DMS 273 treated with DMSO at 0.1 percent for 48 hours (cell line): ENCODE measurements around the gene CORO2B.
"Not testable (repeated sequence)": the region's sequence is repeated elsewhere in the genome, so short reads cannot be mapped to it uniquely, and the experiment has no call there.

Experiments
- DNase-seq: peaks from one replicate; lab custom pipeline; 2025; lab: John Stamatoyannopoulos, UW

Gene CORO2B

DNA sequence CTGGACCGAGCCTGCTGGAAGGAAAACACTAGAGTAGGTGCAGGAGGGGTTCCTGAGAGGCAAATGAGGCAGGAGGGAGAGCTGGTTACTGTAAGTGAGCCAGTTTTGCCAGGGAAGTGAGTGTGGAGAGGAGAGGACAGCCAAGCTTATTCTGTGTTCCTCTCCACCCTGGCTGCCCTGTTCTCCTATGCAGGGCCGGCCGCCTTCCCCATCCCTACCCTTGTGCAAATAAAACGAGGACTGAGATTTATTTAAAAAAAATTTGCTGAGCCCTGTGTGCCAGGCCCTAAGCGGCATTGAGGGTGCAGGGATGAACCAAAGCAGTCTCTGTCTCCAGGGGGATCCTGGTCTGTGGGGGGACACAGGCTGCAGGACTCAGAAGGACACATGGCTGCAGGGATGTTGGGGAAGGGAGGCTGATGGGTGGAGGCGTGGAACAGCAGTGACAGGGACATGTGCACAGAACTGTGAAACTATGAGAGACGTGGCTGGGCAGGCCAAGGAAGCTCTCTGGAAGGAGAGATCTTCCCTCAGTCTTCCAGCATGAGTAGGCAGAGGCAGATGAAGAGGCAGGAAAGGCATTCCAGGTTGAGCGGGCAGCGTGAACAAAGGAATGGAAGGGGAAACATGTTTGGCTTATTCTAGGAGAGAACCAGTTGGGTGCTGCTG lies 12.1 kb downstream of the CORO2B start:
- DNase-seq, result no peak

DNA sequence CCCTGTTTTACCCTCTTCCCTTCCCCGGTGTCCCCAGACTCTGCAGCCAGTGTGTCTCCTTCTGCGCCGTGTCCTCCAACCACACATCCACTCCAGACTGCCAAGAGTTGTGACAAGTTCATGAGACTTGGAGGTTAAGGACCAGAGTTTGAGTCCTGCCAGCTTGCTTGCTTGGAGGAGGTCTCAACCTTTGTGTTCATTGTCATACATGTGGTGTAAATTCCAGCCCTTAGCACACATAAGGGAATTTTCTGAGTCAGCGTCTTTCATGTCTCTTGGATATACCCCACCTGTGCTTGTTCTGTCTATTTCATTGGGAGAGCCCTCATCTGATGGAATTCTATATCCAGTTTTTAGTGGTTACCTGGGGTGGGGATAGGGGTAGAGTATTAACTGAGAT lies 13.3 kb downstream of the CORO2B start:
- no peak for DNase-seq

DNA sequence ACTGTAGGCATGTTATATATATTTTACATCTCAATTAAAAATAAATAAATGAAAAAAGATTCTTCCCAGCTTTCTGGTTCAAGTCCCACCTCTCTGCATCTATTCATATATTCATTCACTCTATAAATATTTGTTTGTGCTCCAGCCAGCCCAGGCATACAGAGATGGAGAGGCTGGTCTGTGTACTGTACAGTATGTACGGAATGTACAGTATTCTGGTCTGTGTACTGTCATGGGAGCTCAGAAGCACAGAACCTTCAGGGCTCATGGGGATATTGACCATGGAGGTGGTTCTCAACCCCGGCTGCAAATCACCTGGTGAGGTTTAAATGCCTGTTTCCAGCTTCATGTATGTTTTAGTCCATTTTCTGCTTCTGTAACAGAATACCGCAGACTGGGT lies 13.8 kb downstream of the CORO2B start:
- no peak for DNase-seq

DNA sequence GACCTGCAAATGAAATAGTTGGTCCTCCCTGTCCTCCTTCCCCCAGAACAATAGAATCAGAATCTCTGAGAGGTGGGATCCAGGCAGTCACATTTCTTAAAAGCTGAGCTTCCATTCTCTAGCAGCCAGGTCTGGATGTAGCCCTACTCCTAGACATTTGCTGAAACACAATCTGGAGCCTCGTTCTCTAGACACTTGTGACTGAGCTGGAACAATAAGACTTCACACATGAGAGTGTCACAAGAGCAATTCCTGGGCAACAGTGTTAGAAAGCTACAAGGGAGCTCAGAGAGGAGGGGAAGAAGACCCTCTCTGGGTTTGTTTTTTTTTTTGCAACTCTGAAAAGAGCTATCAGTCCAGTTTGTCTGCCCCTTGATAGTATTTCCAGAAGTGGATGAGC lies 14.5 kb downstream of the CORO2B start:
- no peak for DNase-seq

DNA sequence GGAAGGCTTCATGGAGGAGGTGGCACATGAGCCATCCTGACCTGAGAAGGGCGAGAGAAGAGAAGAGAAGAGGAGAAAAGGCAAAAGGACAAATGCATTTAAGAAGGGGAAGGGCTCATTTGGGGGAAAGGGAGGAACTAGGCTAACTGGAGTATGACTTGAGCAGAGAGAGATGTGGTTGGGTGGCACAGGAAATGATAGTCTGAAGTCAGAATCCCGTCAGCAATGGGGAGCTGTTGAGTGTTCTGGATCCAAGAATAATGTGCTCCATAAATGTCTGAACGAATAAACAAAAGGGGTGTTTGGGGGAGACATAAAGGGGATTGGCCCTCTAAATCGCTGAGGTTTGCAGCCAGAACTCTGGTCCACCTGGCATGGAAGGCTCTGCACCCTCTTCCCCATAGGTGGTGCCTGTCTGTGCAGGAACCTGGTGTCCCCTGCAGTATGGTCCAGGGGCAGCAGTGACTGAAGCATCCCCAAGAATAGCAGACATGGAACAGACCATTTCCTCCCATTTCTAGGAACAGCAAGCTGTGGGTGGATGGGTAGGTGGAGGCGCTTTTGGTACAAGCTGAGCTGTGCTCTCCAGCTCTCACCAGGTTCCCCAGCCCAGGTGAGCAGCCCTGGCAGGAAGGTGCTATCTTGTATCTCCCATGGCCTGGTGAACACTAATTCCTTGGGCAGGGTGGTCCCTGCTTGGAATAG lies 15.2 kb downstream of the CORO2B start:
- DNase-seq, result no peak

DNA sequence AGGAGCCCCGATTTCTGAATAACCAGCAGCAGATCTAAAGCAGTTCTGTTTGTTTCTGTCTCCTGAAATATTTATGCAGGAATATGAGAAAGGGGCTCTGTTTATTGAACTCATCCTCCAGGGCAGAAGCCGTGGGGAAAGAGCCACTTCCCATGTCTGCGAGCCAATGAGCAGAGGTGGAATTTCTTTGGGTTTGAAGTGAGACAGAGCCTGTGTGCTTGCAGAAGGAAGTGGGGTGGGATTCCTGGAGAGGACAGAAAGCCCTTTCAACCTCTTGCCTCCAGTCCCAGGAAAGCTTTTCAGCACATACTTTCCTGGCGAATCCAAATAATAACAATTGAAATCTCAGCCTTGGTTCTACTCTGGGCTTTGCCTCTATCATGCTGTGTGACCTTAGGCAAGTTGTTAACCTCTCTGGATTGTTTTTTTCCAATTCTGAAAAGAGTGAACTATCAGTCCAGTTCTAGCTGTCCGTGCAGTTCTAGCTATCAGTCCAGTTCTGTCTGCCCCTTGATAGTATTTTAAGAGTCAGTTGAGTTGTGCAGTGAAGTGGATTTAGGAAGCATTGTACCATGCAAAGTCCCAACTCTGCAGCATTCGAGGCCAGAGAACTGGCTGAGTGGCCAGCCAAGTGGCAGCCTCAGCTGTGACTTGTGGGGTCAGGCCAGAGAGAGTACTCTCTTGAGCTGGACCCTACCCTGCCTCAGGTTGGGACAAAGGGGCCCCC lies 15.9 kb downstream of the CORO2B start:
- no peak for DNase-seq

DNA sequence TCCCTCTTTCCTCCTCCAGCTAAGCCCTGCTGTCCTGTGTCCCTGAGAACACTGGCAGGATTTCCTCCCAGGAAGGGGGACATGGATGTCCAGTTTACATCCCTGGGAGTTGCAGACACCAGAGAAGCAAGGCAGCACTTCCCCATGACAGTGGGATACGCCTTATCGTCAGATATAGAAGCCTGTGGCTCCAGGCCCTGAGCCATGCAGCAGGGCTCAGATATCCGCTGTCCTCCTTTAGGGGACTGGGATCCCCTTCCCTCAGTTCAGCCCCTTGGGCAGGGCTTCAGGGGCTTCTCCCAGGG lies 16.4 kb downstream of the CORO2B start:
- no peak for DNase-seq

DNA sequence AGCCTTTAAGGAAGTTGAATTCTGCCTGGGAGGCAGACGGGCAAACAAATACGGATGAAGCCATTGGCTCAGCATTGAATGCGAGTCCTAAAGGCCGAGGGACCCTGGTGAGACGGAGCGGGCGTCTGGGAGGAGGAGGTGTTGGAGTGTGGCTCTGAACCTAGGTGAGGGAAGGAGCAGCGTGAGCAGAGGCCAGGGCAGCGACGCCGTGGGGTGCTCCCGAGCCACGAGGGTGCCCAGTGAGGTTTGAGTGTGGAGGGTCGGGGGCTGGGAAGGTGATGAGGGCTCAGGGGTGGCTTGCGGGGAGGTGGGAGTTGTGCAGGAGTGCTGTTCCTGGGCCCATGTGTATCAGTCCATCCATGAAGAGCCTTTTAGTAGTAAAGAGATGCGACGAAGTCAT lies 17.0 kb downstream of the CORO2B start:
- no peak for DNase-seq

DNA sequence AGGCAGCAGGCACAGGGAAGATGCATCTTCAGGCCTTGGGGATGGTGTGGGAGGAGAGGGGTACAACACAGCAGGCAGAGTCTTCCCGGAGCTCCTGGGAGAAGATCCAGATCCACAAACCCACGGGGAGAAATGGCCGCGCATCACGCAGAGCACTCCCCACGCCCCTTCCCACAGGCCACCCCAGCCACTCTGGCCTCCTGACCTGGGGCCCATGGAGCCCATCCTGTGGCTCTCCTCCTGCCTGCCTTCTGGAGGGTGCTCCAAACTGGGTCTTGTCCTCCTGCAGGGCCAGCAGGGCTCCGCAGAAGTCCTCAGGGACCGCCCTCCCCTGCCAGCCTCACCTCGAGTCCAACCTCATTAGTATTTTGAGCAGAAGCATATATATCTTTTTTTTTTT lies 17.9 kb downstream of the CORO2B start:
- DNase-seq, result no peak

DNA sequence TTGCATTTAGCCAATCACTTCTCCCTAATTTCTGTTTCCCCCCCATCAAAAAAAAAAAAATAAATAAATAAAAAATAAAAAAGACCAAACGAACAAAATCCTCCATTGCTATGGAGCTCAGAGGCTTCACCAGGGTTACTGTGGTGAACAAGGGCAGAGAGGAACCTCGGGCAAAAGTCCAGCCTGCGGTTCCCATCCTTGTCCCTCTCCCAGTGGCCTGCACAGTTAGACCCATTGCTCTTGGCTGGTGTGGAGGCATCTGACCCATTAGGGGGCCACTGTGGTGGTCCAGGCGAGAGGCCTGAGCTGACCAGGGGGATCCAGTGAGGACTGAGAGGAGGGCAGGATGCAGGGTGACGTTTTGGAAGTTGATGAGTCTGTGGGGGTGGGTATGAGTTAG lies 18.8 kb downstream of the CORO2B start:
- no peak for DNase-seq

DNA sequence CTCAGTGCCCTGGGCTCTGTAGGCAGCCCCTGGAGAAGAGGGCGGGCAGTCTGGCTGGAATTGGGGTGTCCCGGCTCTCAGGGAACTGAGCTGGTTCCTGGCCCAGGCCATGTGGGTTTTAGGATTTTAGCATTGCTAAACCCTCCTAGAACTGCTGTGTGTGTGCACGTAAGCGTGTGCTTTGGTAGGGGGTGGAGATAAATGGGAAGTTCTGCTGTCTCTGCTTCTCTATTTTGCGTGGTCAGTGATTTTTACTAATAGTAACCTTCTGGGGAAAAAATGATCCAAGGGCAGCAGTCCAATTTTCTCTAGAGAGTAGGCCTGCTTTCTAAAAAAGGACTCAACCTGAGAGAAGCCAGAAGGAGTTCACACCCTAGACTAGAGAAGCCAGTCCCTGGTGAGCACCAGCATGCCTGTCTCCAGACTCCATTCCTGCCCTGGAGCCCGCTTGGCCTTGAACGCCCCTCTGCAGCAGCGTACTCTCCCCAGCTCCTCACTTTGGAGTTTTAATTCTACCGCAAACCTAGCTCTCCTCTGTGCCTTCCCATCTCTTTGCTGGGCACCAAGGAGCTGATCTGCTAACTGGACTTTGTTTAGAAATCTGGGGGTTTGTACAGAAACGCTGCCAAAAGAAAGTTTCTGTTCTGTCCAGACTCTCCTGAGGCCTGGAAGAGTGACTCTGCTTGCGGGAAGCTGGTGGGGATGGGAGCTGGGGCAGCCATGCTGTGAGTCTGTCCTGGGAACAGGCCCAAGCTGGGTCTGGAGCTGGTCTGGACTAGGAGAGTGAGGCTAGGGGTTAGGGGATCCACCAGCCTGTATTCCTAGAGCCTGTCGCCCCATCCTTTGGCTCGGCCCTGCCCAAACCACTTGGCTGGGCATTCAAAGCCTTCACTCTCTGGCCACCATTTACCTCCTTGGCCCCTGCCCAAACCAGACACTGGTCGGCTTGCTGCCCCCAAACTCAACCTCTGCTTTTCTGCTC lies 19.7 kb downstream of the CORO2B start:
- DNase-seq, result no peak

DNA sequence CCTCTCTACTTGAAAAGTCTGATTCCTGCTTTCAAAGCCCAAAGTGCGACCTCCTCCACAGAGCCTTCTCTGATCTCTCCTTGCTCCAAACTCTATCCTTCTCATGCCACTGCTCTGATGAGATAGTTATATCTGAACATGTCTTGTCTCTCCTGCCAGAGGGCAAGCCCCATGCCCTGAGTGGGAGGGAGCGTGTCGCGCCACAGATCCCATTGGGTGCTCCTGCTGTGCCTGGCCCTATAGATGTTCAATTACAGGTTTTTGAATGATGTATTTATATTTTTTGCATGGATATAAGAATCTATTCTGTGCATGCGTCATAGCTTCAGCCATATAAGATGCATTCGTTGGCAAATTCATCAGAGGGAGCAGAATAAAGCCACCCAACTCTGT lies 20.4 kb downstream of the CORO2B start:
- no peak for DNase-seq

DNA sequence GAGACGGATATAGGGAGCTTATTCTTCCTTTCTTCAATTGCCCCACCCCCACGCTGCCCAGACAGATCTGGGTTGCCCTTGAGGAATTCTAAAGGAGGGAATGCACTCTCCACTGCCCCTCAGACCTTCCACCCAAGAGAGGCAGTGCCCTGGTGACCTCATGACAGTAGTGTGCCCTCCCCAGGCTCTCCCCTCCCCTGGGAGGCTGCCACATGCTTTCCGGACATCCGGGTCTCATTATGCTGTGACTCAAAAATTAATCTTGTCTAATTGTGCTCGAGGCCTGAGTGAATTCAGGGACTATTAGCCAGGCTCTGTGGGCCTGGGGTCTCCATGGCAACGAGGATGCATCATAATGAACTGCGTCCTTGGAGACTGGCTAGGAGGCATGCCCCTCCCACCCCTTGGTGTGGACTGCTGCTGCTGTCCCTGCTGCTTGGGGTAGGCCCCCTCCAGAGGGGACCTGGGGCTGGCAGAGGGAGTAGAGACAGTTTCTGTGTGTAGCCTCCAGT lies 20.8 kb downstream of the CORO2B start:
- DNase-seq, result no peak

DNA sequence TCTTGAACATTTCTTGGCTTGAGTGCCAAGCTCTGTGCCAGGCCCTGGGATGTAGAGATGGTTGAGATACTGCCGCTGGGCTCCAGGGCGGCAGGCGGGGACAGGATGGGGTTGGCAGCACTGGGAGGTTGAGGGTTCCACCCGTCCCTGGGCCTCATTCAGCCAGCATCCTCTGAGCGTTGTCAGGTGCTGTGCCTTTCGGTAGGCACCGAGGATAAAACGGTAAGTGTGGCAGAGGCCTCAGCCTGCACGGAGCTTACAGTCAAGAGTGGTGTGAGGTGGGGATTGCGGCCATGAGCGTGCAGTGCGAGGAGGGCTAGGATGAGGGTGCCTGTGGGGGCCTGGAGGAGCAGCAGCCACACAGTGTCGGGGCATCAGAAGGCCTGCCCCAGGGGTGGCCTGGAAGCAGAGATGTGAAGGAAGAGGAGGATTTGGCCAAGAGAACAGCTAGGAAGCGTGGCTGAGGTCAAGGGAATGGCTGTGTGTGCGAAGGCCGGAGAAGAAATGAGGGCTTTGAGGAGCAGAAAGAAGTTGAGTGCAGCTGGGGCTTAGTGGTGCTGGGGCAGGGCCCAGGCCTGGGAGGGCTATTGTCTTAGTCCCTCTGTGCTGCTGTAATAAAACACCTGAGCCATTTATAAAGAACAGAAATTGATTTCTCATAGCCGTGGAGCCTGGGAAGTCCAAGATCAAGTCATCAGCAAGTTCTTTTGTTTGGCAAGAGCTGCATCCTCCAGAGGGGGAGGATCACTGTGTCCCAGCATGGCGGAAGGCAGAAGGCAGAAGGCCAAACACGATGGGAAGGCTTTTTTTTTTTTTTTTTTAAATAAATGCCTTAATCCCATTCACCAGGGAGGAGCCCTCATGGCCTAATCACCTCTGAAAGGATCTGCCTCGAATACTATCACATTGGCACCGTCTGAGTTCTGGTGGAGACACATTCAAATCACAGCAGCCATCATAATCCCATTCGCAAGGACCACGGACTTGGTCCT lies 22.7 kb downstream of the CORO2B start:
- DNase-seq, result no peak

DNA sequence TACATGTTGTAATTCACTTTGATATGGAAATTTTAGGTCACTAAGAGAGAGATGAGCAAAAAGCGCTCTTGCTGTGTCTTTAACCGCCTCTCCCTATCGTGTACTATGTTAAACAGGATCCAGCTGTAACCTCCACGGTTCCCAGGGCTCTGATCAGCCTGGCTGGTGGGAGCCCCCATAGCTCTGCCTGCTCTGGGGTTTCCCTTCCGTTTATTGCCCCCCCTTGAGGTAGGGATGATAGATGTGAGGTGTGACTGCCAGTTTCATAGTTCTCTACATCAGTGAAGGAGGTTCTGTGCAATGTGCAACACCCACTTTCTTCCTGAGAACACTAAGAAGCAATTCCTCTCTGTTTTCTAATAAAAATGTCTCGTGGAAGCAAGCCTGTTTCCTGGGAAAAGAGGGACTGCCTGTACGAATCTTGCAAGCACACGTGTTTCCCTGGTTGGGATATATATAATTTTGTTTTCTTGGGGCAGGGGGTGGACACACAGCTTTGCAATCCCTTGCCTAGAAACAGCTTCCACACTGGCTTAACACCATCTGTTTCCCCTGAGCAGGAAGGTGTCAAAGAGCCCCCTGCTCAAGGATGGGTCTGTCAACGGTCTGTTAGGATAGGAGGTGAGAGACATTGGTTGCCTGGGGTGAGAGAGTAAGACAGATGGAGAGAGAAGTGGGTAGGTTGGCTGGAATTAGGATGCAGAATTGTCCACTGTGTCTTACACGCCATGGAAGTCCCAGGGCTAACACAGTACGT lies 23.8 kb downstream of the CORO2B start:
- DNase-seq, result no peak

DNA sequence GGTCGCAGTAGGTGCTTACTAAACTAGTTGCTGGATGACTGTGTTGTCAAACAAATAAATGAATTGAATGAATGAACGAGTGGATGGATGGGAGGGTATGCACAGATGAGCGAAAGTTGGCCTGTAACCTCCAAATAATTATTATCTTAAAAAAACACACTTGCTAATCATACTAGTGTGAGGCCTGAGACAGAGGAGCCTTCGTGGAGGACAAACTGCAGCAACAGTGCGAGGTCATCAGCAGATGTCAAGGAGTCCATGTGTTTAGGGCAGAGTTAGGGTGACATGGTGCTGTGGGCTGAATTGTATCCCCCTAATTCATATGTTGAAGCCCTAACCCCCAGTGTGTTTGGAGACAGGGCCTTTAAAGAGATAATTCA lies 24.4 kb downstream of the CORO2B start:
- no peak for DNase-seq

DNA sequence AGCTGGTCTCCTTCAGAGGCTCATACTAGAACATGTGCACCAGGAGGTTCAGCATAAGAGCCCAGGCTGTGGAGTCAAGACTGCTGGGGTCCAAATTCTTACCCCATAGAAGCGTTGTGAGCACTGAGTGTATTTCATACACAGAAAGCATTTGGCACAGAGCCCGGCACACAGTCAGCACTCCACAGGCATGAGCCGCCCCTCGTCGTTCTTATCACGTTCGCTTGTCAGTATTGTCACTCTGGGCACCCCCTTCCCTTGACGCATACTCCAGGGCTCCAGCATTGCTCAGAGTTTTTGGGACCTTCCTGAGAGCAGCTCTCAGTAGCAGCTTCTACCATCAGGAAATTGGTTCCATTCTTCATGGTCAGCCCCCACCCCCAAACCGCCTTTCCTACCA lies 25.2 kb downstream of the CORO2B start:
- DNase-seq, result no peak

DNA sequence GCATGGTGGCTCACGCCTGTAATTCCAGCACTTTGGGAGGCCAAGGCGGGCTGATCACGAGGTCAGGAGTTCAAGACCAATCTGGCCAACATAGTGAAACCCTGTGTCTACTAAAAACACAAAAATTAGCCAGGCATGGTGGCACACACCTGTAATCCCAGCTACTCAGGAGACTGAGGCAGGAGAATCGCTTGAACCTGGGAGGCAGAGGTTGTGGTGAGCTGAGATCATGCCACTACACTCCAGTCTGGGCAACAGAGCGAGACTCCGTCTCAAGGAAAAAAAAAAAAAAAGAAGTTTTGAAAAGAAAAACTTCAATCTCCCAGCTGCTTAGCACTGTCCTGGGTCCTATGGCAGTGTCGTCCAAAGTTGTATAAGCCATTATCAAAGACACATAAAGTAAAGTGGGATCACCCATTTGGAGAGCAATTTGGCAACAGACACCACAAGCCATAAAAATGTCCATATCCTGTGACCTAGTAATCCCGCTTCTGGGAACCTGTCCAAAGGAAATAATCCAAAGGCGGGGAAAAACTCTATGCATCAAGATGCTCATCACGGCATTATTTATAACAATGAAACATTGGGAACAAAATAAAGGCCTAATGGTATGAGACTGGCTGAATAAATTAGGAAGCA lies 26.2 kb downstream of the CORO2B start:
- DNase-seq, result not testable (repeated sequence)

DNA sequence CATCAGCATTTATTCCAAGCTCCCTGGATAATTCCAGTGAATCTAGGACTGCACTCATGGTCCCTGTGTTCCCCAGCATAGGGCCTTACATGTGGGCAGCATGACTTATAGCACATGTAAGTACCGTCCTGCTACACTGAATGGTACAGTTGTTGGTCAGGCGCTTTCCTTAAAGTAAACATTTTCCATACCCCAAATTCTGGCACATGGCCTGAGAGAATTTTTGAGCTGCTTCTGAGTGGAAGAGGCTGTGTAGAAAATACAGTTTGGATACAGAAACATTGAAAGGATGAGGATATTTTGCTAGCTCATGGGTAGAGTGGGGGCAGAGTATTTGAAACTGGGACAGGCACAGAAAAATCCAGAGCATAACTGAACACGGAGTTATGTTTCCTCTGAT lies 27.6 kb downstream of the CORO2B start:
- no peak for DNase-seq
